Fibroblast of the conjunctiva (primary cell): ENCODE measurements around the gene RASGRF1.

Experiments used
- DNase-seq: peaks from one replicate; pipeline ENCODE4 v3.0.0-alpha.2; 2010; ENCODE audit warnings: low read depth

Gene RASGRF1

DNA sequence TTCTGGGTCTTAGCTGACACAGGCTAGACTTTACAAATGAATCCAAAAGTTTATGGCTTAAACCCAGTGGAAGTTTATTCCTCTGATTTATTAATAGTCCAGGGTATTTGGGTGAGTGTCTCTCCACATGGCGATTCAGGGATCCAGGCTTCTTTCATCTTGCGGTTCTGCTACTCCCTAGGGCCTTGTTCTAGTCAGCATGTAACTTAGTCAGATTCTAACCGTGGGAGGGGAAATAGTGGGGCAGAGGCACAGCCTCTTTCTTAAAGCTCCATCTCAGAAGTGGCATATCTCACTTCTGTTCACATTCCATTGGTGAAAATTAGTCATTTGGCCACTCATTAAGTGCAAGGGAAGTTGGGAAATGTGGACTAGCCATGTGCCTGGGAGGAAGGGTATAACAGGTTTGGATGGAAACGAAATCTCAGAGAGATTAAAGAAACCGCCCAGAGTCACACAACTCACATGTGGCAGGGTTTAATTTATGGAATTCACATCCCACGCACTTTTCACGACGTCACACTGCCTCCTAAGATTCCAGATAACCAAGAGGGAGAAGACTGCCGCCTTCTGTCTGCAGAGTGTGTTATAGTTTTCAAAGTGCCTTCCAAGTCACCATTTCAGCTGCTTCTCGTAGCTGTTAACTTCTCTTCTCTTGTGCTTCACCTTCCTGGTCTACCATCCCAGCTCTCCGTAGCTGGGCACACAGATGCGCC is 11.4 kb upstream of the RASGRF1 start:
- DNase-seq = no peak

GRCh38 chr15:79099692-79100091 is 9.1 kb upstream of the RASGRF1 start:
- DNase-seq = no peak

- no peak for DNase-seq
These were observed 4.0 kb upstream of the RASGRF1 start for GRCh38 chr15:79094611-79095021.

GRCh38 chr15:79093352-79093935 is 2.9 kb upstream of the RASGRF1 start:
- no peak for DNase-seq

GRCh38 chr15:79092382-79092781 is 1.8 kb upstream of the RASGRF1 start:
- DNase-seq = no peak

DNA sequence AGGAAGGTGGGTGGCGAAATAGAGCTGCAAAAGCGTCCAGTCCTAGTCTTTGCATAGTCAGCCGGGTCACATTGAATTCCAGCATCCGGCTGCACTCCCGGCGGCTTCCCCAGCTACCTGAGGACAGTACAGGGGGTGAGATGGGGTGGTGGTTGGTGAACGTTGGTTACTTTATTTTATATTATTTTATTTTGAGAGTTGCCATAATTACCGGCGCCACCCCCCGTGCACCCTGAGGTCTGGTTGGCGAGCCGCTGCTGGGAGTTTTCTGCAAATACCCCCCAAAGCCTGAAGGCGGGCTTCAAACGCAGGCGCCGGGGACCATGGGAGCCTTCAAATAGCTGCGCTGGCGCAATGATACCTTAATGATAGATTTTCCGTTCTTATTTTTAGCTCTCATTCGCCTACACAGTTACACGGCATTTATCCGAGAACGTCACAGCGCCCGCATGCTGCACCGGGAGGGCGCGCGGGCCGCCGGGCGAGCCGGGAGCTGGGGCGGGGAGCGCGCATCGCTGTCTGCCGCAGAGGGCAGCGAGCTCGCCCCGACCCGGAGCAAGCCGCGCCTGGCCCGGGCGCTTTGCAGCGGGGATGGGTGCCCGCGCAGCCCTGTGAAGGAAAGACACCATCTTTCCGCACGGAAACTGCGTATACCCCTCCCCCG is 756 bp upstream of the RASGRF1 start:
- no peak for DNase-seq

GRCh38 chr15:79089890-79090486 is 592 bp downstream of the RASGRF1 start:
- no peak for DNase-seq

GRCh38 chr15:79089331-79089889 is 1.2 kb downstream of the RASGRF1 start:
- no peak for DNase-seq

GRCh38 chr15:79088426-79089205 is 2.0 kb downstream of the RASGRF1 start:
- DNase-seq = no peak

DNA sequence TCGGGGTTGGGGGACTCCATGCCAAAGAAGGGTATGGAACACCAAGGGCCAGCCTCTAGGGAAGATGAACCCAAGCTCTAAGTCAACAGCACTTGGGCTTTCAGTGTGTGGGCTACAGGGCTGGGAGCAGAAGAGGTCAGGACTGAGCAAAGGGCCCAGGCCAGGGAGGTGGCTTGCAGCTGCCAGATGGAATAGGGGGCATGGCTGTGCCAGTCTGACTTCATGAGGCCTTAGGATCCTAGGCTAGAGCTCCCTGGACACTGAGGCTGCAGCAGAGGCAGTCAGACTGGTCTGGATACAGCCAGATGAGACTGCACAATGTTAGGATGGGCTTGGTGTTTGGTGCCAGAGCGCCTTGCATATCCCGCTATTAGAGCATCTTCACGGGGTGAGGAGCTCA is 3.8 kb downstream of the RASGRF1 start:
- DNase-seq = no peak

GRCh38 chr15:79084308-79084968 is 6.1 kb downstream of the RASGRF1 start:
- no peak for DNase-seq

DNA sequence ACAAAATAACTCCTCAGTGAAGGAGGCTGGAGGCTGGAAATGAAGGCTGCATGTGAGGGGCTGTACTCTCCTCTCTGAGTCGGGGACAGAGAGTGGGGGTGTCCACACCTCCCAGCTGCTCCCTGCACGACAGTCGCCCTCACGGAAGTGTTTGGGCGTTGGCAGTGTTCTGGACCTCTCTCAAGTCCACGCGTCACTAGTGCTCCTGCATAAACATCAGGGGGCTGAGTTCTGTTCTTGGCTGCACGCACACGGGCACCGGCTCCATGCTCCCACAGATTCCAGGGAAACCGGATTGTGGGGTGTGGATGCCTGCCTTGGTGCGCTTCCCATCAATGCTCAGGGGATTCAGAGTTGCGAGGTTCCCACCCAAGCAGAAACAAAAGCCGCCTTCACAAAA is 7.4 kb downstream of the RASGRF1 start:
- no peak for DNase-seq

- DNase-seq = no peak
These were observed 8.1 kb downstream of the RASGRF1 start for GRCh38 chr15:79082363-79083070.

GRCh38 chr15:79078763-79079410 is 11.7 kb downstream of the RASGRF1 start:
- DNase-seq = no peak

- DNase-seq = no peak
These were observed 12.6 kb downstream of the RASGRF1 start for GRCh38 chr15:79078003-79078402.

- no peak for DNase-seq
These were observed 13.9 kb downstream of the RASGRF1 start for GRCh38 chr15:79076661-79077060.

- DNase-seq = no peak
These were observed 15.3 kb downstream of the RASGRF1 start for GRCh38 chr15:79075256-79075655.

DNA sequence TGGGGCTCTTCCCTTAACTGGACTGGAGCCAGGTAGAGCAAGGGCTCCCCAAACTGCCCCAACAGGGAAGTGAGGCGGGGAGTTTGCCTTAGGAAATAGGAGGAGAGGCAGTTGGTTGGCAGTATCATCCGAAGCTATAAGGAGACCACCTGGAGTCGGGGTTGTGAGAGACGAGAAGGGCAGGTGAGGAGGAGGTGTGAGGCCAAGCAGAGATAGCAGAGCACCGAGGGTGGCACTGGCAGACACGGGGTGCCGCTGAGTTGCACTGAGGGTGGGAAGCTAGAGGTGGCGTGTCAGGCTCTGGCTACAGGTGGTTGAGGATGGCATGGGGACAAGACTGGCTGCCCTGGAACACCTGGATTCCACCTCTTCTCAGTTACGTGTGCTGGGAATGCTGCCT is 17.2 kb downstream of the RASGRF1 start:
- no peak for DNase-seq

DNA sequence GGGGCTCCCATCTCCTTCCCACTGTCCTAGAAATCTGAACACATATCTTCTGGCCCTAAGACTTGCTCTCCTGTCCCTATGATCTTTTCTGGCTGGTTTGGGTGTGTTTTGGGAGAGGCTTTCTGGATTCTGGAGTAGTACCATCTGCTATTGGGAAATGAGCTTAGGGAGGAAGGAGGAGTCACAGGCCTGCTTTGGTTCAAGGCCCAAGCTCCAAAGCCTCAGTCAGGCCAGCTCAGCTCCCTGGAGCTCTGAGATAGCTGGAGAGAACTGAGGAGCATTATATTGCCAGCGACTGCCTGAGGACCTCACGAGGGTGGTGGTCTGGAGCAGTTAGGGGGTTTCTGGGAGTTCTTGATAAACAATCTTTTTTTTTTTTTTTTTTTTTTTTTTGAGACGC is 18.7 kb downstream of the RASGRF1 start:
- no peak for DNase-seq

DNA sequence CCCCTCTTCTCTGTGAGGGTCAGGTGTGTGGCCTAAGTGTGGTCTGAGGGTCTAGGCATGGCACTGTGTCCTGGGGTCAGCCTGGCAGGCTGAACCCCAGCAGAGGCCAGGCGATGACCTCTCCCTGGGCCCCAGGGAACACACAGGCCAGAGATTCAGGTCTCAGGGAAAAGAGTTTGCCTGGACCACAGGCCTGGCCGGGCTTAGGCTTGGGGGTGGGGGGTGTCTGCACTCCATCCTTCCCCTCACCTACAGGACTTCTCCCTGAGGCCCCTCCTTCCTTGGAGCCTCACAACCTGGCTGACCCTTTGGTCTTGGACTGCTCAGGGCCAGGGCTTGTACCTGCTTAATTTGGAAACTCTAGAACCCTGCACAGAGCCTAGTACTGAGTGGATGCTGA is 21.8 kb downstream of the RASGRF1 start:
- DNase-seq = no peak
